Naive B cell (primary cell): ENCODE results near the gene MAN2A2. TPM values are rescaled to one million over a fixed set of nuclear protein-coding genes. Genes with fewer than 3 reads are reported as not detected.
"Not testable (repeated sequence)": the region's sequence is repeated elsewhere in the genome, so short reads cannot be mapped to it uniquely, and the experiment has no call there.

Source experiments
- ATAC-seq, 2 donors: fragments of 150-1000 bp; cut with Tn5 transposase; 2 replicates each; pipeline ENCODE4 v1.10.0; 2021; ENCODE audit warnings: low read depth in 2 of 2, mild to moderate bottlenecking in 2 of 2, moderate library complexity in 2 of 2
- DNase-seq: peaks from one replicate; pipeline ENCODE4 v3.0.0; 2022
- H3K27ac Mint-ChIP-seq, 6 donors: one replicate each; pipeline ENCODE4 v1.8.0; 2020 to 2022; ENCODE audit warnings: mild to moderate bottlenecking in 6 of 6, mixed read lengths in 6 of 6, moderate library complexity in 5 of 6, inconsistent platforms in 2 of 6
- H3K27me3 Mint-ChIP-seq, 3 donors: one replicate each; pipeline ENCODE4 v1.8.0; 2021 to 2022; ENCODE audit warnings: mixed read lengths in 3 of 3, mild to moderate bottlenecking in 1 of 3
- H3K36me3 Mint-ChIP-seq, 2 donors: one replicate each; pipeline ENCODE4 v1.8.0; 2020 to 2022; ENCODE audit warnings: mixed read lengths in 2 of 2, inconsistent platforms in 1 of 2, mild to moderate bottlenecking in 1 of 2
- H3K4me1 Mint-ChIP-seq, 3 donors: one replicate each; pipeline ENCODE4 v1.8.0; 2020 to 2022; ENCODE audit warnings: mixed read lengths in 3 of 3, inconsistent platforms in 1 of 3, mild to moderate bottlenecking in 1 of 3, moderate library complexity in 1 of 3
- H3K4me3 Mint-ChIP-seq, 8 donors: one replicate each; pipeline ENCODE4 v1.8.0; 2020 to 2022; ENCODE audit warnings: mild to moderate bottlenecking in 8 of 8, mixed read lengths in 8 of 8, moderate library complexity in 8 of 8, inconsistent platforms in 2 of 8
- H3K9me3 Mint-ChIP-seq, 7 donors: one replicate each; pipeline ENCODE4 v1.8.0; 2020 to 2022; ENCODE audit warnings: mixed read lengths in 7 of 7, mild to moderate bottlenecking in 5 of 7, inconsistent platforms in 2 of 7, moderate library complexity in 1 of 7
- polyA plus RNA-seq, 6 donors: library from polyadenylated mRNA; unstranded; fragments of 300-500 nt; fragmentation: Illumina TruSeq; gene quantifications; one replicate each; pipeline ENCODE4 v1.2.3, GENCODE V29; 2021; ENCODE audit warnings: low read depth in 6 of 6

MAN2A2 gene
- polyA plus RNA-seq, 6 donors from 2014 or later, result 1.4 to 8.9 (median 6.5) TPM

DNA sequence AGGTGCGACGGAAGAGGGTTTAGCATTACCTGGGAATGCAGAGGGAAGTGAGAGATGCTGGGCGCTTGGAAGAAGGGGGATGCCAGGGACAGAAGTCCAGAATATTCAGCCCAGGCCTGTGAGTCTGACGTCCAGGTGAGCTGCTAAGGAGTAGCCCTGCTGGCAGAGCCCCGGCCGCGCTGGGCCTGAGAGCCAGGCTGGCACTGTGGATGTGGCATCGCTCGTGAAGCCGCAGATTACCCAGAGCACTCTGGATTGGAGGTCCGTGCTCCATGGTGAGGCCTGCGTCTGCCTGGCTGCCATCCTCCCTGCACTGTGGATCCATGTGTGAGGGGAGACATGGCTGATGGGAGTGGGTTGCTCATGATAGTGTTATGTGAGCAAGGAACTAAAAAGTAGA, 14.5 kb downstream of the MAN2A2 start:
- no peak for ATAC-seq
- Mint-ChIP-seq H3K9me3 (no peaks in the 10 kb centered on the region), H3K4me3 (no peak overlapping the region), H3K27me3 (no peaks in the 10 kb centered on the region), H3K36me3 (peaks cover 23 to 41% of the 10 kb centered on the region in 2 donors), H3K27ac (peak overlapping the region in 1 of 6 donors; percentile 80), H3K4me1 (peaks cover 8 to 12% (median 9%) of the 10 kb centered on the region in 3 donors)
- no peak for DNase-seq

GRCh38 chr15:90918034-90918788, 15.1 kb downstream of the MAN2A2 start:
- no peaks in the 10 kb centered on the region for H3K9me3 Mint-ChIP-seq
- no peaks in the 10 kb centered on the region for H3K27me3 Mint-ChIP-seq
- H3K27ac Mint-ChIP-seq, result peak overlapping the region in 1 of 6 donors; percentile 56
- H3K36me3 Mint-ChIP-seq, result peaks cover 23 to 41% of the 10 kb centered on the region in 2 donors
- no peak overlapping the region for H3K4me3 Mint-ChIP-seq
- ATAC-seq (no peak), DNase-seq (no peak)
- peaks cover 8 to 12% (median 9%) of the 10 kb centered on the region in 3 donors for H3K4me1 Mint-ChIP-seq

GRCh38 chr15:90918835-90919234, 15.7 kb downstream of the MAN2A2 start:
- Mint-ChIP-seq H3K27me3 (no peaks in the 10 kb centered on the region), H3K27ac (peak overlapping the region in 1 of 6 donors; percentile 56), H3K4me1 (peaks cover 8 to 12% (median 9%) of the 10 kb centered on the region in 3 donors), H3K36me3 (peaks cover 23 to 41% of the 10 kb centered on the region in 2 donors), H3K4me3 (peak overlapping the region in 1 of 8 donors; percentile 52), H3K9me3 (no peaks in the 10 kb centered on the region)
- no peak for DNase-seq
- no peak for ATAC-seq

DNA sequence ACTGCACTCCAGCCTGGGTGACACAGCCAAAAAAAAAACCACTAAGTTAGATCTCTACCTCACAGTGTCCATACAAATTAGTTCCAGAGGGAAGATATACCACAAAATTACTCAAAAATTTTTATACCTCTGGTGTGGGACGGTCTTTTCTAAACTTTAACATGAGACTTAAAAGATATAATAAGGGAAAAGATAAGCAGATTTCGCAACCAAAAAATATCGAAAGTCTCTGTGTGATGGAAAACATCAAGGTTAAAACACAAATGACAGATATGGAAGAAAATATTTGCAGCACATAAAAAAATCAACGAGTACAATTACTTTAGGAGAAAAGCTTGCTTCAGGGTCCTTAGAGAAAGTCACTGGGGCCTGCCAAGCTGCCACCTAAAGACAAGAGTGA, 18.8 kb downstream of the MAN2A2 start:
- Mint-ChIP-seq H3K9me3 (no peaks in the 10 kb centered on the region), H3K27ac (no peak overlapping the region), H3K27me3 (no peaks in the 10 kb centered on the region), H3K4me3 (no peak overlapping the region), H3K36me3 (peaks cover 17 to 35% of the 10 kb centered on the region in 2 donors), H3K4me1 (no peaks in the 10 kb centered on the region)
- DNase-seq (no peak), ATAC-seq (no peak)

GRCh38 chr15:90922712-90923322, 19.7 kb downstream of the MAN2A2 start:
- not testable (repeated sequence) for H3K27me3 Mint-ChIP-seq, H3K9me3 Mint-ChIP-seq, DNase-seq, H3K4me3 Mint-ChIP-seq, H3K4me1 Mint-ChIP-seq, ATAC-seq
- Mint-ChIP-seq H3K36me3 (peaks cover 8 to 26% of the 10 kb centered on the region in 2 donors), H3K27ac (peak overlapping the region in 1 of 6 donors; percentile 41)

DNA sequence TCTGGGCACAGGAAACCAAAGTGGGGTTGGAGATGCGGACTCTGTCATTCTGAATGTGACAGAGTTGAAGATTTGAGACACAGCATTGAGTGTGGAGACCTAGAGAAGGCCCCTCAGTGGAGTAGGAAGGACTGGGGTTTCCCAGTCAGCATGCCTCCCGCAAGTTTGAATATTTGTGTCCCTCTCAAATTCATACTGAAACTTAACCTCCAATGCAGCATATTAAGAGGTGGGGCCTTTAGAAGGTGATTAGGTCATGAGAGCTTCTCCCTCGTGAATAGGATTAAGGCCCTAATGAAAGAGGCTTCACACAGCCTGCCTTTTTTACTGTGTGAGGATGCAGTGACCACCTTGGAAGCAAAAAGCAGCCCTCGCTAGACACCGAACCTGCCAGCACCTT, 21.3 kb downstream of the MAN2A2 start:
- H3K27me3 Mint-ChIP-seq, result no peaks in the 10 kb centered on the region
- H3K36me3 Mint-ChIP-seq, result peaks cover 4 to 15% of the 10 kb centered on the region in 2 donors
- H3K4me3 Mint-ChIP-seq, result no peak overlapping the region
- ATAC-seq (no peak), DNase-seq (no peak)
- no peaks in the 10 kb centered on the region for H3K9me3 Mint-ChIP-seq
- H3K27ac Mint-ChIP-seq, result no peak overlapping the region
- H3K4me1 Mint-ChIP-seq, result peaks cover 0 to 8% (median 4%) of the 10 kb centered on the region in 3 donors

DNA sequence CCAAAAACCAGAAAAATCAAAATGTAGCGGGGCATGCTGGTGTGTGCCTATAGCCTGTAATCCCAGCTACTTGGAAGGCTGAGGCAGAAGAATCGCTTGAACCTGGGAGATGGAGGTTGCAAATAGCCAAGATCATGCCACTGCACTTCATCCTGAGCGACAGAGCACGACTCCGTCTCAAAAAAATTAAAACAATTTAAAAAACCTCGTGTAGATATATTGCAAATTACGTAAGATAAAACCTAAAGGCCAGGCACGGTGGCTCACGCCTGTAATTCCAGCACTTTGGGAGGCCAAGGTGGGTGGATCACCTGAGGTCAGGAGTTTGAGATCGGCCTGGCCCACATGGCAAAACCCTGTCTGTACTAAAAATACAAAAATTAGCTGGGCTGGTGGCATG, 23.7 kb downstream of the MAN2A2 start:
- not testable (repeated sequence) for DNase-seq, H3K4me3 Mint-ChIP-seq, H3K27me3 Mint-ChIP-seq, H3K36me3 Mint-ChIP-seq, ATAC-seq, H3K9me3 Mint-ChIP-seq
- peak overlapping the region in 3 of 6 donors; percentile 41 to 73 (median 64) for H3K27ac Mint-ChIP-seq
- peaks cover 17 to 29% (median 27%) of the 10 kb centered on the region in 3 donors for H3K4me1 Mint-ChIP-seq

GRCh38 chr15:90928106-90928505, 25.0 kb downstream of the MAN2A2 start:
- Mint-ChIP-seq H3K4me3 (peak overlapping the region in 3 of 8 donors; percentile 35 to 97 (median 58)), H3K27ac (peak overlapping the region in 2 of 6 donors; percentile 47 to 66), H3K4me1 (peaks cover 23 to 37% (median 32%) of the 10 kb centered on the region in 3 donors)
- not testable (repeated sequence) for ATAC-seq, H3K27me3 Mint-ChIP-seq, H3K9me3 Mint-ChIP-seq, H3K36me3 Mint-ChIP-seq, DNase-seq

DNA sequence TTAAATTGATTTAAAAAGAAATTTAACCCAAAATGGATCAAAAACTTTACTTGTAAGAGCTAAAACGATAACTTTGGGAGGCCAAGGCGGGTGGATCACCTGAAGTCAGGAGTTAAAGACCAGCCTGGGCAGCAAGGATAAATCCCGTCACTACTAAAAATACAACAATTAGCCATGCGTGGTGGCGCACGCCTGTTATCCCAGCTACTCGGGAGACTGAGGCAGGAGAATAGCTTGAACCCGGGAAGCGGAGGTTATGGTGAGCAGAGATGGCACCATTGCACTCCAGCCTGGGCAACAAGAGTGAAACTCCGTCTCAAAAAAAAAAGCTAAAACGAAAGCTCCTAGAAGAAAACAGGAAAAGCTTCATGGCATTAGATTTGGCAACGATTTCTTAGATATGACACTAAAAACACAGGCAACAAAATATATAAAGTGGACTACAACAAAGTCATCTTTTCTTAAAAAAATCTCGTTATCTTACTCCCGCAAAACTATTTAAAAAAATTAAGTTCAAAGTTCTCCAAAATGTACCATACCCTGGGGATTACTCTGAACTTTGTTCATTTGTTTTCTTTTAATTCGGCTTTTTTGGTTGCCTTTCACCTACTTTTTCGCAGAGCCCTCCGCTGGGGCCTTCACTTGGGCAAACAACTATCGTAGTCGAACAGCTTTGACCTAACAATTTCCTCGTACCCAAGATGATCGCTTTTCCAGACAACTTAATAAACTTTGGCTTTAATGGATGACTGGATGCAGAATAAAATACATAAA, 26.3 kb downstream of the MAN2A2 start:
- ATAC-seq (no peak), DNase-seq (no peak)
- Mint-ChIP-seq H3K27ac (peak overlapping the region; percentile 94 to 99 (median 97)), H3K27me3 (no peaks in the 10 kb centered on the region), H3K36me3 (no peaks in the 10 kb centered on the region), H3K4me1 (peaks cover 27 to 42% (median 38%) of the 10 kb centered on the region in 3 donors), H3K4me3 (peak overlapping the region; percentile 93 to 98 (median 96)), H3K9me3 (no peaks in the 10 kb centered on the region)

GRCh38 chr15:90930861-90931574, 27.9 kb downstream of the MAN2A2 start:
- Mint-ChIP-seq H3K4me1 (peaks cover 38 to 52% (median 44%) of the 10 kb centered on the region in 3 donors), H3K9me3 (no peaks in the 10 kb centered on the region)
- ATAC-seq, result no peak

GRCh38 chr15:90931575-90931827, 28.4 kb downstream of the MAN2A2 start:
- DNase-seq, result no peak
- ATAC-seq, result no peak
- peak overlapping the region; percentile 65 to 99 (median 98) for H3K27ac Mint-ChIP-seq
- peaks cover 42 to 56% (median 49%) of the 10 kb centered on the region in 3 donors for H3K4me1 Mint-ChIP-seq
- H3K36me3 Mint-ChIP-seq, result no peaks in the 10 kb centered on the region
- no peaks in the 10 kb centered on the region for H3K9me3 Mint-ChIP-seq
- H3K27me3 Mint-ChIP-seq, result no peaks in the 10 kb centered on the region
- H3K4me3 Mint-ChIP-seq, result peak overlapping the region; percentile 93 to 98 (median 97)

More at GRCh38 chr15:90930861-90931574, 27.9 kb downstream of the MAN2A2 start:
- H3K36me3 Mint-ChIP-seq, result no peaks in the 10 kb centered on the region
- peak overlapping the region; percentile 94 to 99 (median 98) for H3K27ac Mint-ChIP-seq
- H3K4me3 Mint-ChIP-seq, result peak overlapping the region; percentile 93 to 98 (median 97)
- DNase-seq, result no peak
- no peaks in the 10 kb centered on the region for H3K27me3 Mint-ChIP-seq

DNA sequence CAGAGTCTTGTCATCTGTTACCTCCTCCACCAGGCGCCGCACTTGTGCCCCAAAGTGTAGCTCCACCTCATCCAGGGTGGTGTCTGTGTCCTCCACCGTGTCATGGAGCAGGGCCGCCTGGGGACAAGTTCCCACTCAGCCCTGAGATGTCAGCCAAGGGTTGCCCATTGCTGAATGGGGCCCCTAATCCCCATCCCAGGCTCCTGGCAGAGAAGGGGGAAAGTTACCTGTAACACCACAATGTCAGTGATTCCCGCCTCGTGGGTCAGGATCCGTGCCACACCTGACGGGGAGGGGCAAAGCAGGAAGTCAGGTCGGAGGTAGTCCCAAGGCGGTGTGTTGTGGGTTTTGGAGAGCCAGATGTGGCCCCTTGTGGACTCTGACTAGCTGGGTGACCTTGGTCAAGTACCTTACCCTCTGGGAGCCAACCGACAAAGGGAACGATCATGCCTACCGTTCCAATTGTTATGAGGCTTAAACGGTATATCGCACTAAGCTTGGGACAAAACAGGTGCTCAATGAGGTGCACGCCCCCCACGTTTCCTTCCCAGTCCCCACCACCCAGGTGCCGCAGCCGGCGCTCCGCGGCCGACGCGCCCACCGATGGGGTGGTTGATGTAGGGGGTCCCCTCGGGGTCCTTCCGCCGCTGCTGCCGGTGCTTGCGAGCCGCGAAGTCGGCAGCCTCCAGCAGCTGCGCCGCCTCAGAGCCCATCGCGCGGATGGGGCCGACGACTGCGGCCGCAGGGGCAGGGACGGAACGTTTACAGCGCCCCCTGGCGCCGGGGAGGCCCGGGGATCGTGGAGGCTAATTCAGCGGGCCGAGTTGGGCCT, 28.9 kb downstream of the MAN2A2 start, which contains the start of gene HDDC3:
Gene HDDC3 (minus strand): TSS at position 722 of the 832 bp plus-strand sequence. CDS start 9 bp downstream, at position 713.
- Mint-ChIP-seq H3K4me3 (peak within 1 kb of the TSS; percentile 93 to 98 (median 97)), H3K9me3 (no peaks in the 10 kb centered on the region), H3K4me1 (peaks cover 47 to 62% (median 55%) of the 10 kb centered on the region in 3 donors), H3K36me3 (no peaks in the 10 kb centered on the region), H3K27me3 (no peaks in the 10 kb centered on the region), H3K27ac (peak within 1 kb of the TSS; percentile 65 to 99 (median 98))
- ATAC-seq (peak; percentile 49 to 52), DNase-seq (peak; percentile 88)
